ENCODE results near the gene CACNA2D3. TPM values are rescaled to one million over a fixed set of nuclear protein-coding genes. Genes with fewer than 3 reads are reported as not detected.

The CACNA2D3 gene
- total RNA-seq, 1 donor from 2014 or later = 21.2 TPM

DNA sequence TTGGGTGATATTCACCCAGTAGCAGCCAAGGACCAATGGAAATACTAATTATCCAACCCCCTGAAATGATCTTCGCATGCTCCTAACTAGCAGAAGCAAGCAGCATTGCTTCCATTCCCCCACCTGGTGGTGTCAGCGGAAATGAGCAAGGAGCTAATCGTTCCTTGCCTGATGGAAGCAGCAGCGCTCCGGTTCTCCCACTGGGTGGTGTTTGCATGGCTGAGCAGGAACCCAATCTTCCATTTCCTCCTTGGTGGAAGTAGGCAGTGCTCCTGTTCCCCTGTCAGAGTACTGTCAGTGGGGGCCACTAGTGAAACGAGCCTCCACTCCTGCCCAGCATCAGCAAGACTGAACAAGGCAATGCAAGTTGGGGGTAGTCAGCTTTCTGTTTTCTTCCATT, 311.5 kb downstream of the CACNA2D3 start:
- Histone ChIP-seq H3K27me3 (ENCODE audit: low read depth) (no peaks in the 10 kb centered on the region), H3K36me3 (no peaks in the 10 kb centered on the region), H3K27ac (replicated peaks) (no peak overlapping the region), H3K9me3 (replicated peaks) (no peaks in the 10 kb centered on the region), H3K4me1 (no peaks in the 10 kb centered on the region), H3K4me3 (no peak overlapping the region)
- intact Hi-C loops (cut with micrococcal nuclease) = no loop called here
- DNase-seq = no peak
- TF ChIP-seq, protein P1, sequence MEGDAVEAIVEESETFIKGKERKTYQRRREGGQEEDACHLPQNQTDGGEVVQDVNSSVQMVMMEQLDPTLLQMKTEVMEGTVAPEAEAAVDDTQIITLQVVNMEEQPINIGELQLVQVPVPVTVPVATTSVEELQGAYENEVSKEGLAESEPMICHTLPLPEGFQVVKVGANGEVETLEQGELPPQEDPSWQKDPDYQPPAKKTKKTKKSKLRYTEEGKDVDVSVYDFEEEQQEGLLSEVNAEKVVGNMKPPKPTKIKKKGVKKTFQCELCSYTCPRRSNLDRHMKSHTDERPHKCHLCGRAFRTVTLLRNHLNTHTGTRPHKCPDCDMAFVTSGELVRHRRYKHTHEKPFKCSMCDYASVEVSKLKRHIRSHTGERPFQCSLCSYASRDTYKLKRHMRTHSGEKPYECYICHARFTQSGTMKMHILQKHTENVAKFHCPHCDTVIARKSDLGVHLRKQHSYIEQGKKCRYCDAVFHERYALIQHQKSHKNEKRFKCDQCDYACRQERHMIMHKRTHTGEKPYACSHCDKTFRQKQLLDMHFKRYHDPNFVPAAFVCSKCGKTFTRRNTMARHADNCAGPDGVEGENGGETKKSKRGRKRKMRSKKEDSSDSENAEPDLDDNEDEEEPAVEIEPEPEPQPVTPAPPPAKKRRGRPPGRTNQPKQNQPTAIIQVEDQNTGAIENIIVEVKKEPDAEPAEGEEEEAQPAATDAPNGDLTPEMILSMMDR (IDR thresholded peaks at IDR 0.05; ENCODE audit: borderline replicate concordance) = no peak

DNA sequence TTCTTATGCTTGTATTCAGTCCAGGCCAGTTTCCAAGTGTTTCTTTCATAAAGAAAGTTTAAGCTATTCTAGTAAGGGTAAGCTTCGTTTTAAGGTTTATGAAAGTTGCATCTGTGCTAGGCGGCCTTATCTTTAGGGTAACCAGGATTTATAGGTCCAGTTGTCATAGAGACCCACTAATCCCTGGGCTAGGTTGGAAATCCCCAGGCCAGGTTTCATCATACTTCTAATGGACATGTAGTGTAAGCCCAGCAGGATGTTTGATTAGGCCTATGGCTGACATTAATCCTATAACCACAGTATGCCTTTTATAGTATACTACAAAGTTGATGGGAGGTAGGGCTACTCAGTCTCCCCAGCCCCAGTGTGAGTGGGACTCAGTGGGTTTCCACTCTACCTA, 312.4 kb downstream of the CACNA2D3 start:
- Histone ChIP-seq H3K27ac (replicated peaks) (no peak overlapping the region), H3K4me1 (no peaks in the 10 kb centered on the region), H3K36me3 (no peaks in the 10 kb centered on the region), H3K4me3 (no peak overlapping the region), H3K9me3 (replicated peaks) (no peaks in the 10 kb centered on the region), H3K27me3 (ENCODE audit: low read depth) (no peaks in the 10 kb centered on the region)
- DNase-seq = no peak
- TF ChIP-seq, protein P1 (IDR thresholded peaks at IDR 0.05; ENCODE audit: borderline replicate concordance) = no peak
- intact Hi-C loops (cut with micrococcal nuclease) = no loop called here

DNA sequence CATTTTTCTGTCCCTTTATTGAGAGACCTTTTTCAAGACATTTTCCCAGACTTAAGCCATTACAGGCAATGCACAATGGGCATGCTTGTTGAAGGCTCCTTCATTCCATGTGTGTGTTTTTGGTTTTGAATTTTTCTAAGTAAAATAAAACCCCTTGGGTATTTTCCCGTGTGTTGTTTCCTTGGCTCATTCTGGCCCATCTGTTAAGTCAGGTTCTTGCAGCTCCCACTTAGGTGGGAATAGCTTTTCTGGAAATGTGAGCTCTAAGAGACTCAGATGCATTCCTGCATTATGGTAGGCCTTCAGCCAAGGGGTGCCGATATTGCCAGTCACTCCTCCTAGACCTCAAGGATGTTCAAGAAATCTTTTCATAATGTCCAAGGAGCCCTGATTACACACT, 314.9 kb downstream of the CACNA2D3 start:
- intact Hi-C loops (cut with micrococcal nuclease) = no loop called here
- H3K27me3 ChIP-seq (ENCODE audit: low read depth) = no peaks in the 10 kb centered on the region
- no peak for DNase-seq

DNA sequence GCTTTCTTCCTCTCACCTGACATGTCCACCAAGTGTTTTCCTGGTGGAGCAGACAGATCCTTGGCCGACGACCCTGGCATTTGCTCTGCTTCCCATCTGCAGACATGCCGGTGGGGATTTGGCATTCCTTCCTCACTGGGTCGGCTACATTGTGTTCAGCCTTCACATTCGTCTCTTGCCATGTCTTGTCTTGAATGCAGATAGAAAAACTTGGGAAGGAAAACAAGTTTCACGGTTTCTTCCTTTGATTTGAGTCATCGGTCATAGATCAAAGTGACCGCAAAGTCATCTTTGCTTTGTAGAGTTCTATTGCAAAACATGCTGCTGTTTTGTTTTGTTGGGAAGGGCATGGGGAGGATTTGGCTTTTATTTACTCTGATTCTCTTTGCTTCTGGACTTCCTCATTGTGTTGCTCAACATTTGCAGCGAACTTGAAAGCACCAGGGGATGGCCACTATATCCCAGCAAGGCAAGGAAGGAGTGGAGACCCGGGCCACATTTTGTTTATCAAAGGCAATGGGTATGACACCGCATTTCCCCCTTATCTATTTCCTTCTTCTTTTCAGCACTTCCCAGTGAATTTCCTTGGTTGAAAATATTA, 321.3 kb downstream of the CACNA2D3 start:
- peak; percentile 16 for DNase-seq
- no peak overlapping the region for H3K4me3 ChIP-seq
- no peaks in the 10 kb centered on the region for H3K9me3 ChIP-seq (replicated peaks)
- H3K4me1 ChIP-seq = peaks cover 8% of the 10 kb centered on the region
- intact Hi-C loops (cut with micrococcal nuclease) = no loop called here
- no peaks in the 10 kb centered on the region for H3K36me3 ChIP-seq
- H3K27ac ChIP-seq (replicated peaks) = no peak overlapping the region
- TF ChIP-seq, protein P1 (IDR thresholded peaks at IDR 0.05; ENCODE audit: borderline replicate concordance) = no peak
- no peaks in the 10 kb centered on the region for H3K27me3 ChIP-seq (ENCODE audit: low read depth)

More for the DNA sequence above, 314.9 kb downstream of the CACNA2D3 start:
- TF ChIP-seq, protein P1 (IDR thresholded peaks at IDR 0.05; ENCODE audit: borderline replicate concordance) = no peak
- H3K4me3 ChIP-seq = no peak overlapping the region
- no peaks in the 10 kb centered on the region for H3K4me1 ChIP-seq
- H3K9me3 ChIP-seq (replicated peaks) = no peaks in the 10 kb centered on the region
- no peaks in the 10 kb centered on the region for H3K36me3 ChIP-seq
- H3K27ac ChIP-seq (replicated peaks) = no peak overlapping the region

DNA sequence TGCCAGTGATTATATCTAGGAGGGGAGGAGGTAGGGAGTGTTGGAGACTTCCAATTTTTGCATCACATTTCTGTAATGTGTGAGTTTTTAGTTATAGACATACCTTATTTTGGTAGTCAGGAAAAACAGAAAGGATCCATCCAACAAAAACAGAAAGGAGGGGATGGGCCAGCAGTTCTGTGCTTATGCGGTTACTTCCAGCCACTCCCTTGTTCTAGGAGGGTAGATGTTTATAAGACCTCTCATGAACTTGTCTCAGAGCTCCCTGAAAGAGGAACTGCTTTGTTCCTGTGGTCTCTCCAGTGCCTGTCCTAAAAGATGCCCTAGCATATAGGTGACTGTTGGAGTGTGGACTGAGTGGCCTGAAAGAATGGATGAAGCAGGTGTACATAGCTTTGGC, 323.3 kb downstream of the CACNA2D3 start:
- Histone ChIP-seq H3K27me3 (ENCODE audit: low read depth) (no peaks in the 10 kb centered on the region), H3K4me1 (peaks cover 8% of the 10 kb centered on the region), H3K4me3 (no peak overlapping the region), H3K27ac (replicated peaks) (no peak overlapping the region), H3K9me3 (replicated peaks) (no peaks in the 10 kb centered on the region), H3K36me3 (no peaks in the 10 kb centered on the region)
- TF ChIP-seq, protein P1 (IDR thresholded peaks at IDR 0.05; ENCODE audit: borderline replicate concordance) = no peak
- intact Hi-C loops (cut with micrococcal nuclease) = no loop called here
- no peak for DNase-seq
